ENCODE data around the gene APOBEC3F.
A peak's percentile ranks its signal among the peaks of the same experiment; 100 is the strongest.
"Not testable (repeated sequence)": the region's sequence is repeated elsewhere in the genome, so short reads cannot be mapped to it uniquely, and the experiment has no call there.

Gene APOBEC3F

DNA sequence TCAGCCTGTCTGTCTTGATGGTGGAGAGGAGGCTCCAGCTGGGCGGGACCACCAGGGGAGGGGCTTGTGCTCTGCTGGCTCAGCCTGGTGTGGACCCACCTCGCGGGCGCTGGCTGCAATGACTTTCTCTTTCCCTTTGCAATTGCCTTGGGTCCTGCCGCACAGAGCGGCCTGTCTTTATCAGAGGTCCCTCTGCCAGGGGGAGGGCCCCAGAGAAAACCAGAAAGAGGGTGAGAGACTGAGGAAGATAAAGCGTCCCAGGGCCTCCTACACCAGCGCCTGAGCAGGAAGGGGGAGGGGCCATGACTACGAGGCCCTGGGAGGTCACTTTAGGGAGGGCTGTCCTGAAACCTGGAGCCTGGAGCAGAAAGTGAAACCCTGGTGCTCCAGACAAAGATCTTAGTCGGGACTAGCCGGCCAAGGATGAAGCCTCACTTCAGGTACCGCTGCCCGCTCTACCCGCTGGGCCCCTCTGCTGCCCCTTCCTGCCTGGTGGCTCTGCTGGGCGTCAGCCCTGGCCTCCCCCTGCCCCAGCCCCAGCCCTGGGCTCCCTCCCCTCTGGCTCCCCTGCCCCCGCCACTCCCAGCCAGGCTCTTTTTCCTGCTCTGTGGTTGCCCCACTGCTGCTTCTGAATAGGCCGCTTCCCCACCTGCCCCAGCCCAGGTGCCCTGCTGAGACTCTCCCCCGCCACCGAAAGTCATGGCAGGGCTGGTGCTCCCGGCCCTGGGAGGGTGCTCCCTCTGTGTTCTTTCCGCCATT lies at the start of gene APOBEC3F:
Gene APOBEC3F, plus strand, starts transcription at position 327 of the 759 bp plus-strand sequence. Its CDS starts 97 bp downstream, at position 424.
- DNase-seq (ENCODE audit: low spot score) = not testable (repeated sequence)

DNA sequence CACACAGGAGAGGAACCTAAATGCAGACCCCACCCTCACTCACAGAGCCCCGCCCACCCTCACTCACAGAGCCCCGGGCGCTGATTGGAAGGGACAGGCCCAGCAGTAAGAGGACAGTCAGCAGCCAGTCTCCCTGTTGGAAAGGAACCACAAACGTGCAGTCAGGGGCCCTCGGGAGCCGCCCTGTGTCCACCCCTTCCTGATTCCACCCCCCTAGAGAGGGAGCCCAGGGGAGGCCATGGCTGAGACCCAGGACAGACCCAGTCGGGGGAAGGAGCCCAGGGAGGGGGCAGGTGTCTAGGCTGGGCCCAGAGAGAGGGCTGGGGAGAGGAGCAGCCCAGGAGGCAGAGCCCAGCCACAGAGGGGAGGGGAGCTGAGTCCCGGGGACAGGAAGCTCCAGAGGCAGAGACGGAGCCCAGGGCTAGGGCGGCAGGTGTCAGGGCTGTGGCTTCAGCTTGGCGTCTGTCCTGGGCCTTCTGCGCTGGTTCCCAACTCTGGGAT lies 47.7 kb upstream of the APOBEC3F start:
- DNase-seq (ENCODE audit: low spot score) = not testable (repeated sequence)

DNA sequence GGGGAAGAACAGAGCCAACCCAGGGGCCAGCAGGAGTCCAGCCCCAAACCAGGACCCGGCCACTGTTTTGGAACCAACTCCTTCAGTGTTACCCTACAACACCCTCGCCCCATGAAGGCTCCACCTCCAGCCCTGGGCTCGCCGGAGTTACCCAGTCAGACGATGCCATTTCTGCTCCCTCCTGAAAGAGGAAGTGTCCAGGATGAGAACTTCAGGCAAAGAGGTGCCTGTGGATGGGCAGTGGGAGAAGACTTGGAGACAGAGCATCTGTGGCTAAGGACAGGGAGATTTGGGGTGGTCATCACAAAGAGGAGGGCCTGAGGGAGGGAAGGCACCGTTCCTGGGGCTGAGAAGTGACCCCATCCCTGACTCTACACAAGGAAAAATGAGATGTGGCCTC lies 44.6 kb upstream of the APOBEC3F start:
- no peak for DNase-seq (ENCODE audit: low spot score)

DNA sequence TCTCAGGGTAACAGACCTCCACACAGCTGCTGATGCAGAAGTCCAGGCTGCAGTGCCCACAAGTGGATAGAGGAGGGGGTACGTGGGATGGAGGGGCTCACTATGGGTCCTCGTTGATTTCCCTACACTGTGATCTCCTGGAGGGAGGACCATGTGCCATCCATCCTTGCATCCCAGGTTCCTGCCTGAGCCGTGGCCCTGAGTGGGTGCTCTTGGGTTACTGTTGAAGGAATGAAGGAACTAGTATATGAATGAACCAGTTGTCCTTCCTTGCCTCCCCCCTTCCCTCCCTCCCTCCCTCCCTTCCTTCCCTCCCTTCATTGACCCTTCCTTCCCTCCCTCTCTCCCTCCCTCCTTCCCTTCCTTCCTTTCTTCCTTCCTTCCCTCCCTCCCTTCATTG lies 43.1 kb upstream of the APOBEC3F start:
- no peak for DNase-seq (ENCODE audit: low spot score)

DNA sequence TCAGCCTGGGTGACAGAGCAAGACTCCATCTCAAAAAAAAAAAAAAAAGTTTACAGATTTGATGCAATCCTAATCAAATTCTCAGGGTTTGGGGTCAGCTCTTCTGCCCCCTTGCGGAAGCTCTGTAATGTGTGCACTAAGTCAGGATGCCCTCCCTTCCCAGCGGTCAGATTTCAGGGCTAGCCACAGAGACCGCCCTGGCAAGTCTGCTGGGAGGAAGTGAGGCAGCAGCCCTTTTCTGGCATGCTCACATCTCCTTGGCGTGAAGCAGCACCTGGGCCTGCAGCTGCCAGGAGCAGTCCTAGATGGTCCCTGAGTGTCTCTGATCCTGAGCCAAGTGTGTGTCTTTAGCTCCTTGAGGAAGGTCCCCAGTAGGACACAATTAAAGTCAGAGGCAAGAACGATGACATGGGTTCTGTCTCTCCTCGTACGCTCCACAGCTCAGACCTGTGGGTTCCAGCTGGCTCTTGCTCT lies 37.5 kb upstream of the APOBEC3F start:
- DNase-seq (ENCODE audit: low spot score) = peak; percentile 78

DNA sequence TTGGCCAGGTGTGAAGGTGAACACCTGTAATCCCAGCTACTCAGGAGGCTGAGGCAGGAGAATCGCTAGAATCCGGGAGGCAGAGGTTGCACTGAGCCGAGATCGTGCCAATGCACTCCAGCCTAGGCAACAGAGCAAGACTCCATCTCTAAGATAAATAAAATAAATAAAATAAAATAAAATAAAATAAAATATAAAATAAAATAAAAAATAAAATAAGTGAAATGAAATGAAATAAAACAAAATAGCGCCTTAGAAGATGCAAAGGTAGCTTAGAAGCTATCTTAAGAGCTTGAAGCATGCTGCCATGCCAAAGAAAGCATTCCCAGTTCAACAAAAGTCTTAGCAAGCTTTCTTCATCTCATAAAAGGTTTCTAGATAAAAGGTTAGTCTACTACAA lies 33.5 kb upstream of the APOBEC3F start:
- DNase-seq (ENCODE audit: low spot score) = no peak

DNA sequence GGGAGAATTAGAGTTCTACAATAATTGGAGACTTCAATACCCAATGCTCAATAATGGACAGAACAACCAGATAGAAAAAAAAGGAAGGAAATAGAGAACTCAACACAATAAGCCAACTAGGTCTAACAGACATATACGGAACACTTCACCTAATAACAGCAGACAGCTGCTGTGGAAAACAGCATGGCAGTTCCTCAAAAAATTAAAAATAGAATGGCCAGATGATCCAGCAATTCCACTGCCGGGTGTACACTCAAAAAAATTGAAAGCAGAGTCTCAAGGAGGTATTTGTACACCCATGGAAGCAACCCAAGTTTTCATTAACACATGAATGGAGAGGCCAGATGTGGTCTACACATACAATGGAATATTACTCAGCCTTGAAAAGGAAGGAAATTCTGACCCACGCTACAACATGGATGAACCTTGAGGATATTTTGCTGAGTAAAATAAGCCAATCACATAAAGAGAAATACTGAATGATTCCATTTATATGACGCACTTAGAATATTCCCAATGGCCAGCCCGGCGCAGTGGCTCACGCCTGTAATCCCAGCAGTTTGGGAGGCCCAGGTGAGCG lies 32.3 kb upstream of the APOBEC3F start:
- DNase-seq (ENCODE audit: low spot score) = not testable (repeated sequence)

DNA sequence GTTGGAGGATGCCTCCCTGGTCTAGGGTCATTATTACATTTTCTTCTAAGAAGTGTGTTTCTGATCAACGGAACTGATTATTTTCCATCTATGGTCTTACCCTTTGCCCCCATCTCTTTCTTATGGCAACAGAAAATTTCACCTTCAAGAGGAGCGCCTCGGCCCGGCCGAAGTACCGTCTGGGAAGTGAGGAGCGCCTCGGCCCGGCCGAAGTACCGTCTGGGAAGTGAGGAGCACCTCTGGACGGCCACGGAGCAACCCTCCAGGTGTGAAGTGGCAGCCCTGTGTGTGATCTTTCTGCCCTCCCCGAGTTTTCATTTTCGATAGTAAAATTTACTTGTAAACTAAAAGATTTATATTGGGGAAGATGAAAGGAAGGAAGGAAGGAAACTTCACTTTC lies 29.7 kb upstream of the APOBEC3F start:
- DNase-seq (ENCODE audit: low spot score) = no peak

DNA sequence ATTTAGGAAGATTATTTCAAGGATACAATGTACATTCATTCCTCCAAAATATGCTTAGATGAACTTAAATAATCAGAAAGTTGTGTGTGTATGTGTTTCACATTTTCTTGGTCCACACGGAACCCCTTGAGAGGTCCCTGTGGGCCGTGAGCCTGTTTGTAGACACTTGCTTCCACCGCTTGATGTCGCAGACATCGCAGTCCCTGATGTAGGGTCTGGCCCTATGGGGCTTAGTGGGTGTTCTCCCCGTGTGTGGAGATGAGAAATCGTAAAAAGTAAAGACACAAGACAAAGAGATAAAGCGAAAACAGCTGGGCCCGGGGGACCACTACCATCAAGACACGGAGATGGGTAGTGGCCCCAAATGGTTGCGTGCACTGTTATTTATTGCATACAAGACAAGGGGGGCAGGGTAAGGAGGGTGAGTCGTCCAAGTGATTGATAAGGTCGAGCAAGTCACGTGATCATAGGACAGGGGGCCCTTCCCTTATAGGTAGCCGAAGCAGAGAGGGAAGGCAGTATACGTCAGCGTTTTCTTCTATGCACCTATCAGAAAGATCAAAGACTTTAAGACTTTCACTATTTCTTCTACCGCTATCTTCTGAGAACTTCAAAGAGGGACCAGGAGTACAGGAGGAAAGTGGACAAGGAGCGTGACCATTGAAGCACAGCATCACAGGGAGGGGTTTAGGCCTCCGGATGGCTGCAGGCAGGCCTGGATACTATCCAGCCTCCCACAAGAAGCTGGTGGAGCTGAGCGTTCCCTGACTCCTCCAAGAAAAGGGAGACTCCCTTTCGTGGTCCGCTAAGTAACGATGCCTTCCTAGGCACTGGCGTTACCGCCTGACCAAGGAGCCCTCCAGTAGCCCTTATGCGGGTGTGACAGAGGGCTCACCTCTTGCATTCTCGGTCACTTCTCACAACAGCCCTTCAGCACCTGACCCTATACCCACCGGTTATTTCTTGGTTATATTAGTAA lies 27.8 kb upstream of the APOBEC3F start:
- DNase-seq (ENCODE audit: low spot score) = no peak

DNA sequence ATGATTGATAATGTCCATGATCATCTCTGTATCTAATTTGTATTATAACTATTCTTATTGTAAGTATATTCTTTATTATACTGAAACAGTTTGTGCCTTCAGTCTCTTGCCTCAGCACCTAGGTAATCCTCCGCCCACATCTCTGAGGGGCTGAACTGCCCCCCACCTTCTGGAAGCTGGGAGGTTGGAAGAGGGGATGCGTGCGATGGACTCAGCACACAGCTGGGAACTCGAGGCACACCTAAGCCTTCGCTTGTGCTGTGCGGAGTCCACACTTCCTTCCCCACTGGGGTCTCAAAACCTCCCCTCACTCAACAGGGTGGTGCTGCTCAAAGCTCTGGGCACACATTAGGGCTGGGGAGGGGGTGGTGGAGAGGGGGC lies 27.1 kb upstream of the APOBEC3F start:
- DNase-seq (ENCODE audit: low spot score) = not testable (repeated sequence)

DNA sequence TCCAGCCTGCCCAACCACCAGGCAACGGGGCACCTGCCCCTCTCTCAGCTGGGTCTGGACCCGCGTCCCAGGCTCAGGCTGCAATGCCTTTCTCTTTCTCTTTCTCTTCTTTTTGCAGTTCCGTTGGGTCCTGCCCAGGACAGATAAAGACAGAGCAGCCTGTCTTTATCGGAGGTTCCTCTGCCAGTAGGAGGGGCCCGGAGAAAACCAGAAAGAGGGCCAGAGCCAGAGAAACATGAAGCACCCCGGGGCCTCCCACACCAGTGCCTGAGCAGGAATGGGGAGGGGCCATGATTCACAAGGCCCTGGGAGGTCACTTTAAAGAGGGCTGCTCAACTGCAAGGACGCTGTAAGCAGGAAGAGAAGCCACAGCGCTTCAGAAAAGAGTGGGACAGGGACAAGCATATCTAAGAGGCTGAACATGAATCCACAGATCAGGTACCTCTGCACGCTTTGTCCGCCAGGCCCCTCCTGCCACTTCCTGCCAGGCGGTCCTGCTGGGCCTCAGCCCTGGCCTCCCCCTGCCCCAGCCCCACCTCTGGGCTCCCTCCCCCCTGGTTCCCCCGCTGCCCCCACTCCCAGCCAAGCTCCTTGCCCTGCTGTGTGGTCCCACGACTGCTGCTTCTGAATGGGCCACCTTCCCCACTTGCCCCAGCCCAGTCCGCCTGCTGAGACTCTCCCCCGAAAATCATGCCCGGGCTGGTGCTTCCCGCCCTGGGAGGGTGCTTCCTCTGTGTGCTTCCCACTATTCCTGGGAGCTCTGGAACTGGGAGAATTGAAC lies 26.5 kb upstream of the APOBEC3F start, which contains the start of gene APOBEC3C:
Gene APOBEC3C, plus strand, starts transcription at position 316 of the 781 bp plus-strand sequence. Its CDS starts 106 bp downstream, at position 422.
- DNase-seq (ENCODE audit: low spot score) = peak; percentile 15

DNA sequence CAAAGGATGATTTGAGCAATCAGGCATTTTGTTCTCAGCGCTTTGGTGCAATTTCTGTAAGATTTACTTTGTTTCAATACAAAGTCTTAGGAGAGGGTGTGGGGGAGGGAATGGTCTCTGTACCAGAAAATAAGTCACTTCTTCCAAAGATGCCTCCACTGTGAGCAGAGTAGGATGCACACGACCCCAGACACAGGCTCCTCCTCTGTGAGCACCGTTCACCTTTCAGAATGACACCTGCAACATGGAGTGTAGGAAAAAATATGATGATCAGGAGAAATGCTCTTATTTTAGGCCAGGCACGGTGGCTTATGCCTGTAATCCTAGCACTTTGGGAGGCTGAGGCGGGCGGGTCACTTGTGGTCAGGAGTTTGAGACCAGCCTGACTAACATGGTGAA lies 25.9 kb upstream of the APOBEC3F start:
- DNase-seq (ENCODE audit: low spot score) = not testable (repeated sequence)

DNA sequence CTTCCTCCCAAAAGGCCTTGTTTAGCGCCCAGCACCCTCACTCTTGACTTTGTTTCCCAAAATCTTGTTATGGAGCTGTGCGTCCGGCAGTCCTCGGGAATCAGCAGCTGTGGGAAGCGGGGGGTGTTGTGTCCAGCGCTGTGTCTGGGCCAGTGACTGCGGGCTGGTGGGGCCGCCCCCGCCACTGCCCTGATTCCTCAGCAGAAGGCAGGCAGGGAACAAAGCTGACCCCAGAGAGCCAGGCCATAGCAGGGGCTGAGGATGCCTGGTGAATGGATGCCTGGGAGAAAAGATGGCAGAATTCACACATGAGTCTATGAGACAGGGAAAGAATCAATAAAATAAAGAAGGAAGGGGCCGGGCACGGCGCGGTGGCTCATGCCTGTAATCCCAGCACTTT lies 24.1 kb upstream of the APOBEC3F start:
- DNase-seq (ENCODE audit: low spot score) = no peak

DNA sequence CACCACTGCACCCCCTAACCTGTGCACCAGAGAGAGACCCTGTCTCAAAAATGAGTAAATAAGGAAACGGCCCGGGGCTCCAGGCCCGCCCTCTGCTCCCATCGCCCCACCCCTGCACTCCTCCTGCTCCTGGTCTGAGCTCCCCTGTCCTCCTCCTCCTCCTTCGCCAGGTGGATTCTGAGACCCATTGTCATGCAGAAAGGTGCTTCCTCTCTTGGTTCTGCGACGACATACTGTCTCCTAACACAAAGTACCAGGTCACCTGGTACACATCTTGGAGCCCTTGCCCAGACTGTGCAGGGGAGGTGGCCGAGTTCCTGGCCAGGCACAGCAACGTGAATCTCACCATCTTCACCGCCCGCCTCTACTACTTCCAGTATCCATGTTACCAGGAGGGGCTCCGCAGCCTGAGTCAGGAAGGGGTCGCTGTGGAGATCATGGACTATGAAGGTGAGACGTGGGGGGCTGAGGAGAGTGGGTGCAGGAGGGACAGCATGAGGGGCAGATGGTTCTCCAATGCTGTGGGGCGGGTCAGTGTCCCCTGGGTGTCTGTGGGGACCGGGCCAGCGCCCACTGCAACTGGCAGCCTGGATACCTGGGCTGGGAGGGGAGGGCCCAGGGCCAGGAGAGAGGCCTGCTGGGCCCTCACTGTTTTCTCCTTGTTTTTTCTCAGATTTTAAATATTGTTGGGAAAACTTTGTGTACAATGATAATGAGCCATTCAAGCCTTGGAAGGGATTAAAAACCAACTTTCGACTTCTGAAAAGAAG lies 22.9 kb upstream of the APOBEC3F start:
- DNase-seq (ENCODE audit: low spot score) = no peak

DNA sequence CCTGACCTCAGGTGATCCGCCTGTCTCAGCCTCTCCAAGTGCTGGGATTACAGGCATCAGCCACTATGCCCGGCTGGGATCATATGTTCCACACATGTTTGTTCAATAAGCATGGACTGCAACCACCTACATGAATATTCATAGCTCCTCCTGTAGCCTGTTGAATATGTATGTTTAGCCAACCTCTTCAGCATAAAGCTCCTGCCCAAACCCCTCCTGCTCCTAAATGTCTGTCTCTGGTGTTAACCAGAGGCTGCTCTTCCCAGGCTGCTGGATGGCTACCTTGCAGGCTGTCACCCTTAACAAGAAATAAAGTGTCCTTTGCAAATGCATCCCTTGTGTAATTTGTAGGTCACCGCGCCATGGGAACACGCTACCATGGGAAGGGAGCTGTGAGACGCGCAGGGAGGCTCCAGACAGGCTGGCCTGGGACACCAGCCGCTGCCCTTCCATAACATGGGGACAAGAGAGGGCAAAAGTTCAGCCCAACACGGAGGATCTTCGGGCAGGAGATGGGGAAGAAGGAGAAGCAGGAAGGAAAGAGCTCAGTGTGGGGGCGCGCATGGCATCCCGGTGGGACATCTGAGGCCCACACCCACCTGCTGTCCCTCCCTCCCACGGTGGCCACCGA lies 20.5 kb upstream of the APOBEC3F start:
- not testable (repeated sequence) for DNase-seq (ENCODE audit: low spot score)

DNA sequence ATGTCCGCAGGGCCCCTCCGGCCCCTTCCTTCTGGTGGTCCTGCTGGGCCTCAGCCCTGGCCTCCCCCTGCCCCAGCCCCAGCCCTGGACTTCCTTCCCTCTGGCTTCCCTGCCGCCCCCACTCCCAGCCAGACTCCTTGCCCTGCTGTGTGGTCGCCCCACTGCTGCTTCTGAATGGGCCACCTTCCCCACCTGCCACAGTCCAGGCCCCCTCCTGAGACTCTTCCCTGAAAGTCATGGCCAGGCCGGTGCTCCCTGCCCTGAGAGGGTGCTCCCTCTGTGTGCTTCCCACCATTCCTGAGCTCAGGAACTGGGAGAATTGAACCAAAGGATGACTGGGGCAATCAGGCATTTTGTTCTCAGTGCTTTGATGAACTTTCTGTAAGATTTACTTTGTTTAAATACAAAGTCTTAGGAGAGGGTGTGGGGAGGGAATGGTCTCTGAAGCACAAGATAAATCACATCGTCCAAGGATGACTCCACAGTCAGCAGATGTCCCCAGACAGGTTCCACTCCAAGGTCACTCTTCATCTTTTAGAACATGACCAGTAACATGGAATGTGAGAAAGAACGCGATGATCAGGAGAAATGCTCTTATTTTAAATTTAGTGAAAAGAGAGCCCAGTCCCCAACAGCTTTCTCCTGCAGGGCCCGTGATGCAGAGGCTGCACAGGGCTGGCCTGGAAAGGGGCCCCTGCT lies 19.0 kb upstream of the APOBEC3F start:
- DNase-seq (ENCODE audit: low spot score) = no peak

DNA sequence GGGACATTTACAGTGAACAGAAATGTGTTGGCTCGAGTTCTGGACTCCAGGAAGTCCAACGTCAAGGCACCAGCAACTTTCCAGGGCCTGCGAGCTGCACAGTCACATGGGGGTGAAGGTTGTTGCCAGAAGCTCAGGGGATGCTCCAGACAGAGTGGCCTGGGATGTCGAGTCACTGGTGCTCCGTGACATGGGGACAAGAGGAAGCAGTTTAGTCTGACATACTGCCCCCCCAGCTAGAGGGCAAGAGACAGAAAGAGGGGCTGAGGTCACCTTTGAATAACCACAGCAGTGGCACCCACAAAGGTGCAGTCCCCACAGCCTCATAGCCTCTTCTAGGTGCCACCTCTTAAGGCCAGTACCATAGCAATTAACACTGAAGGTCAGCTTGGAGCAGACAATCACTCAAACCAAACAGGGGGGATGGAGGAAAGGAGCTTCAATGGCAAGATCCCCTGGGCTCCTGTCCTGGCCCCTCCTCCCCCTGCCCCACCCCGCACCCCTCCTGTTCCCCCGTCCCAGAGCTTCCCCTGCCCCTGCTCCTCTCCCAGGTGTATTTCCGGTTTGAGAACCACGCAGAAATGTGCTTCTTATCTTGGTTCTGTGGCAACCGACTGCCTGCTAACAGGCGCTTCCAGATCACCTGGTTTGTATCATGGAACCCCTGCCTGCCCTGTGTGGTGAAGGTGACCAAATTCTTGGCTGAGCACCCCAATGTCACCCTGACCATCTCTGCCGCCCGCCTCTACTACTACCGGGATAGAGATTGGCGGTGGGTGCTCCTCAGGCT lies 15.9 kb upstream of the APOBEC3F start:
- no peak for DNase-seq (ENCODE audit: low spot score)

DNA sequence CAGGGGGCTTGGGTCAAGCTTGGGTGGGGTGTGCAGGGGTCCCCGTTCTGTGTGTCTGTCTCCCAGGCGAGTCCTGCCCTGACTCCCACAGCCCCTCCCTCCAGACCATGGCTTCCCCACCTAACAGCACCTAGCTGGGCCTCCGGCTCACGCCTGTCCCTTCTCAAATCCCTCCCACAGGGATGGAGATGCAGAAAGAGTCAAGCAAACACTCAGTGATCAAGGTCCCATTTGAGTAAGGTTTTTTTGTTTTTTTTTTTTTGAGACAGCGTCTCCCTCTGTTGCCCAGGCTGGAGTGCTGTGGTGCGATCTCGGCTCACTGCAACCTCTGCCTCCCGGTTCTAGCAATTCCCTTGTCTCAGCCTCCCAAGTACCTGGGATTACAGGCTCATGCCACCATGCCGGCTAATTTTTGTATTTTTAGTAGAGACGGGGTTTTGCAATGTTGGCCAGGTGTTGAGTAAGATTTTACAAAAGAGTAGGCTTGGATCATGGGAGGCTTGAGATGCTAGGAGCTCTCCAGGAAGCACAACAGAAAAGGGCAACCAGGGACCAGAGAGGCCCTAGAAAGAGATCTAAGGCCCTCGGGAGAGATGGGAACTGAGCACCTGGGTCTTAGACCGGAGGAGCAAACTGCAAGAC lies 14.0 kb upstream of the APOBEC3F start:
- no peak for DNase-seq (ENCODE audit: low spot score)

Data from kidney capillary endothelial cell (primary cell).